H54 (cell line): ENCODE results near the gene BSN.
A peak's percentile ranks its signal among the peaks of the same experiment; 100 is the strongest.

Experiments
- DNase-seq: peaks from one replicate; pipeline ENCODE4 v3.0.0; 2011; ENCODE audit warnings: low spot score, mixed read lengths; ENCODE audit not compliant: insufficient read length
- FAIRE-seq: peaks from 3 replicates; lab custom pipeline; 2011; peaks lifted over from hg19 to GRCh38; lab: Jason Lieb, UNC
- POLR2A ChIP-seq: IDR thresholded peaks from 2 replicates; pipeline ENCODE4 v1.6.1; 2011; ENCODE audit warnings: low read depth, mild to moderate bottlenecking, low read length

BSN gene

DNA sequence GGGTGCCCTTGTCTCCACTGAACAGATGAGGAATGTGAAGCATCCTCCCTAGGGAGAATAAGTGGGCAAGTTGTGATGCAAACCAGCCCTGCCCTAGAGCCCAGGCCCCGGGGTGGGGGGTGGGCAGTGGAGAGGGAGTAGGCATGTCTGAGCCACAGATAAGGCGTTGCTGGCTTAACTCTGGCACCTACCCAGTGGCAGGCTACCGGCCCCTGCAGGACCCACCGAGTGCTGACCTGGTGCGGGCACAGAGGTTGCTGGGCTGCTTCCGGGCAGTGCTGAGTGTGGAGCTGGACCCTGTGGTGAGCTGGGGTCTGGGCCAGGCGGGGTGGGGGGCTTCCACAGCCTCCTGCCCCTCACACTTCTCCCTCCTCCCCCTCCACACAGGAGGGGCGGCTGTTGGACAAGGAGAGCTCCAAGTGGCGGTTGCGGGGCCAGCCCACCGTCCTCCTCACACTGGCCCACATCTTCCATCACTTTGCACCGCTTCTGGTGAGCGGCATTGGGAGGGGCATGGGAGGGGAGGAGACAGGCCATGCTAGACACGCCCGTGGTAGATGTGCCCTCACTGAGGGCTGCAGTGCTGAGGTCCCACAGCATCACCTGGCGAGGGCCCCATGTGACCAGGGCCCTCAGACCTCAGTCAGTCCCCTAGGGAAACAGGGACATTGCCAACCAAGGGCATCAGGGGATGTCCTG, 145.2 kb downstream of the BSN start:
- no peak for TF ChIP-seq POLR2A
- FAIRE-seq (no peak), DNase-seq (no peak)

DNA sequence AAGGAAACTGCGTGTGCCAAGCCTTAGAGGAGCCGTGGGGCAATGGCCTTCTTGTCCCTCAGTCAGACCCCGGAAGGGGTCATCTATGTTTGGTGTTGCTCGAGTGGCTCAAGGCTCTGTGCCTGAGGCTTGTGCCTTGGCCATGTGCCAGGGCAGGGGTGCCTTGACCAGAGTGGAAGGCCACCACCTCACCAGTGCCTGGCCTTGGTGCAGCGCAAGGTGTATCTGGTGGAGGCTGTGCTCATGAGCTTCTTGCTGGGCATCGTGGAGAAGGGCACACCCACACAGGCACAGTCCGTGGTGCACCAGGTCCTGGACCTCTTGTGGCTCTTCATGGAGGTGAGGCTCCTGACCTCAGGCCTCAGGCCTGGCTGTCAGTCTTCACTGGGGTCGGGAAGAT, 145.7 kb downstream of the BSN start:
- no peak for TF ChIP-seq POLR2A
- DNase-seq (no peak), FAIRE-seq (no peak)

DNA sequence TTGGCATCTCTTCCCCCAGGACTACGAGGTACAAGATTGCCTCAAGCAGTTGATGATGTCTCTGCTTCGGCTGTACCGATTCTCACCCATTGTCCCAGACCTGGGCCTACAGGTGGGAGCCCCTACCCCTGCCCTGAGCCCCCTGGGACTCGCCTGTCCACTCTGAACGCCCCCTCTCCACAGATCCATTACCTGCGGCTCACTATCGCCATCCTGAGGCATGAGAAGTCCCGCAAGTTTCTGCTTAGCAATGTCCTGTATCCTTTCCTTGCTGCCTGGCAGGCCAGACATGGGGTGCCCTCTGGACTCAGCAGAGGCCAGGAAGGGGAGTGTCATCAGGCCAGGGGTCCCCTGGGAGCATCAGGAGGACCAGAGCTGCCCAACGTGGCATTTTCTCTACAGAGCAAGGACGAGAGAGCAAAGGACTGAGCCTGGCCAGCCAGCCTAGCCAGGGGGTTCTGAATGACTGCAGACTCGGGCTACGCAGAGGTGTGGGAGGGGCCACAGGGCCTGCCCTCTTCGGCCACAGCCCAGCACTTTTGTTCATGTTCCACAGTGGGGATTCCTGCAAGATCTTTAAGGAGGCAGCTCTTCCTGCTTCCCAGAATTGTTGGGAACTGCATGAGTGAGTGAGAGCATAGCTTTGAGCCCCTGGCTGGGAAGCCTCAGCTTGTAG, 146.3 kb downstream of the BSN start:
- no peak for DNase-seq
- no peak for TF ChIP-seq POLR2A
- FAIRE-seq, result no peak

DNA sequence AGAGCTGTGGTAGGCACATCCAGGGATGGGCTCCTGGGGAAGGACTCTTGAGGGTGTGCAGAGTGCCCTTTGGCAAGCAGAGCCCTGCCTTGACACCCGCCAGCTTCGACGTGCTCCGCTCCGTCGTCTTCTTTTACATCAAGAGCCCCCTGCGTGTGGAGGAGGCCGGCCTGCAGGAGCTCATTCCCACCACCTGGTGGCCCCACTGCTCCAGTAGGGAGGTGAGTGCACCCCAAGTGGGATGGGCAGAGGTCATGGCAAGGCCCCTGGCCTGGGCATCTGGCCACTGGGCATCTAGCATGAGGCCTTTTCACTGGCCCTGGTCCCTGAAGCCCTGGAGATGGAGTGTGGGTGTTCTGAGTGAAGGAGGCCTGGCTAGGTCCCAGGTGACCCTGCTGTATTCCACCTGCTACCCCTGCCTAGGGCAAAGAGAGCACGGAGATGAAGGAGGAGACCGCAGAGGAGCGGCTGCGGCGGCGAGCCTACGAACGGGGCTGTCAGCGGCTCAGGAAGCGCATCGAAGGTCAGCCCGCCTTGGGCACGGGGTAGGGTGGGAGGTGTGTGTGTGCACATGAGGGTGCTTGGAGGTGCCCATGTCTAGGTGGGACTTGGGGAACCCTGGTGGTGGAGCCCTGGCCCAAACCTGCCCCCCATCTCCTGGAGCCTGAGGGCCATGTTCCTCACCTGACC, 147.3 kb downstream of the BSN start:
- FAIRE-seq (no peak), DNase-seq (no peak)
- TF ChIP-seq POLR2A, result no peak

DNA sequence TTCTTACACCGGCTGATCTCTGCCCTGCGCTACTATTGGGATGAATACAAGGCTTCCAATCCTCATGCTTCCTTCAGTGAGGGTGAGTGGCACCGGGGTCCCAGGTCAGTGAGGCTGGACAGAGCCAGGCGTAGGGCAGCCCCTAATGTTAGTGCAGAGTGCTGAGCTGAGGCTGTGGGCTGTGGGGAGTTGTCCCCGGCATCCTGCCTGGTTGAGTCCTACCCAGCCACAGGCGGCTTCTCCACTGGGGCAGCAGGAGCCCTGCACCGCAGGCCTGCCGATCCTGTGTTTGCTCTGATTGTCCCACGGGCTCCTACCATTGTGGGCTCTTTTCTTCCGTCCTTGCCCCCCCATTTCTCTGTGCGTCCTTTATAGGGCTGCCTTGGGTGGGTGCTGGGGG, 148.4 kb downstream of the BSN start:
- FAIRE-seq (no peak), DNase-seq (no peak)

DNA sequence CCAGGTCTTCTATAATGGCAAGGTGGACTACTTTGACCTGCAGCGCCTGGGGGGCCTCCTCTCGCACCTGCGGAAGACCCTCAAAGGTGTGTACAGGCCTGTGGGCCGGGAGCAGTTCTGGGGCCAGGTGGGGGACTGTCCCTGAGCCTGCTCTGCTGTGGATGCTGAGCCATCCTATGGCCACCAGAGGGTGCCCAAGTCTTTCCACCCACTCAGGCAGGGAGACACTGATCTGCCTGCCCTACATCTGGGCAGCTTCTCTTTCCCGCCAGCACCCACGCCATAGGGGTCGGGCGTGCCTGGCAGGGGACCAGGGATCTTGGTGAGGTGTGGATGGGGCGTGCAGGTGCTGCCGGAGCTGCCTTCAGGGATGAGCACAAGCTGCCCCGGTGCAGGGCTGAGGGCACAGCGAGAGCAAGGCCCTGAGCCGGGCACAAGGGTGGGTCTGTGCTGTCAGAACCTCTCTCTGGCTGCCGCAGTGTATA, 149.2 kb downstream of the BSN start:
- no peak for TF ChIP-seq POLR2A
- DNase-seq (peak; percentile 85), FAIRE-seq (no peak)

More for the DNA sequence above, 148.4 kb downstream of the BSN start:
- no peak for TF ChIP-seq POLR2A

DNA sequence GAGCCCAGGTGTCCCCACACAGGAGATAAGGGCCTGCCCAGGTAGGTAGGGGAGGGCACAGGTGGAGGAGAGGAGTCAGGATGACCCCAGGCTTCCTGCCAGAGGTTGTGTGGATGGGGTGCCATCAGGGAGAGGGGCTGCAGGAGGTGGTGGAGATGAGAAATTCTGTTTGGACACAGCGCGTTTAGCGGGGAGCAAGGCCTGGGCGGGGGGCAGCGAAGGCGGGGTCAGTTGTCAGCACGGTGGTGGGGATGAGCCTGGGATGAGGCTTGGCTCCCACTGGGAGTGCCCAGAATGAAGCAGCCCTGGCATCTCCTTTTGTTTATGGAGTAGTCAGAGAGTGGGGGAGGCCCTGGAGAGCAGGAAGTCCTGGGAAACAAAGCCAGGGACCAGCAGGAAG, 149.7 kb downstream of the BSN start:
- DNase-seq (no peak), FAIRE-seq (no peak)
- TF ChIP-seq POLR2A, result no peak

DNA sequence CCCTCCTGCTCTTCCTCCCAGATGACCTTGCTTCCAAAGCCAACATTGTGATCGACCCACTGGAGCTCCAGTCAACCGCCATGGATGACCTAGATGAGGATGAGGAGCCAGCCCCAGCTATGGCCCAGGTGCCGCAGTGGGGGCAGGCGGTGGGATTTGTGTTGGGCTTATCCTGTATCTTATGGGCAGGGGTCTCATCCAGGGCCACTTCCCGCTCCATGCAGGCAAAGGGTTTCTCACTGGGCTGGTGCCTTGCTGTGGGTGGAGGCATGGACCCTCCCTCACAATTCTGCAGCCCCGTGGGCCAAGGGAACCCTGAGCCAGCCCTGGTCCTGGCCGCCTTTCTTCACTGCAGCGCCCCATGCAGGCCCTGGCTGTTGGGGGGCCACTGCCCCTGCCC, 150.4 kb downstream of the BSN start:
- TF ChIP-seq POLR2A, result no peak
- DNase-seq (no peak), FAIRE-seq (no peak)

DNA sequence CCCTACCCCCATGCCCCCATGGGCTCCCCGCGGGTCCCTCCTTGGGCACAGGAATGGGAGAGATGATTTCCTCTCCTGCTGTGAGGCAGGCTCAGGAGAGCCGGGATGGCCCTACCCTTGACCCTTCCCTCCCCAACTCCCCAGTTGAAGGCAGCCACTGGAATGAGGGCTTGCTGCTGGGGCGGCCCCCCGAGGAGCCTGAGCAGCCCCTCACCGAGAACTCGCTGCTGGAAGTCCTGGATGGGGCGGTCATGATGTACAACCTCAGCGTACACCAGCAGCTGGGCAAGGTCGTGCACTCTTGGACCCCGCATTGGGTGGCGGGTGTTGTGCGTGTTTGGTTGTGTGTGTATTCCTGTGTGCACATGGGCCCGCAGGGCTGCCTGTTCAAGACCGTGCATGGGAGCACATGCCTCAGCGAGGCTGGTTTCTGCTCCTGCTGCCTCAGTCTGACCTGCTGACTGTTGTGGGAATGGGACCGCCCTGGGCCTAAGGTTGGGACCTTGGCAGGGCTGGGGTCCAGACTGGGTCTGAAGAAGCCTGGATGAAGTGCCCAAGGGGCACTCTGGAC, 151.2 kb downstream of the BSN start:
- DNase-seq (no peak), FAIRE-seq (no peak)
- no peak for TF ChIP-seq POLR2A

DNA sequence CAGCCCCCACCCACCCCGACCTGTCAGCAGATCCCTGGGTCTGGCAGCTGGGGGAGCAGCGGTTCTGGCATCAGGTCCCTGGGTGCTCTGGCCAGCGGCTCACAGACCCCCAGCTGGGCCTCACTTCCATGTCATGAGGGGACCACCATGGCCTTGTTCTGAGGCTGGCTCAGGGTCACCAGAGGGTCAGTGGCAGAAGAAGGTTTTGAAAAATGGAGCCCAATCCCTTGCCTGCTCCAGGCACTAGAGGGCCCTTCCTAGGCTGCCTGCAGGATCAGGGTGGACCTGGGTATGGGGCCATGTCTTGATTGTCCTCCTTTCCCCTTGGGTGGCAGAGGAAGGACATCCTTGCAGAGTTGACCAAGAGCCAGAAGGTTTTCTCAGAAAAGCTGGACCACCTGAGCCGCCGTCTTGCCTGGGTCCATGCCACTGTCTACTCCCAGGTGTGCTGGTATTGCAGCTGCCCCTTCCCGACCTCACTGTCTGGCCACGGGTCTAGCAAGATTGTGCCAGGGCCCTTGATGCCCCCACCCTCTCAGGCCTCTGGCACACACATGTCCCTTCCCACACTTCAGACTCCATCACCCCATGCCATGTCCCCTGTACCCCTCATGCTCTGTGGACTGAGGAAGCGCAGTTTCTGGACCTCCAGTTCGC, 152.3 kb downstream of the BSN start:
- FAIRE-seq (no peak), DNase-seq (no peak)
- TF ChIP-seq POLR2A, result no peak

DNA sequence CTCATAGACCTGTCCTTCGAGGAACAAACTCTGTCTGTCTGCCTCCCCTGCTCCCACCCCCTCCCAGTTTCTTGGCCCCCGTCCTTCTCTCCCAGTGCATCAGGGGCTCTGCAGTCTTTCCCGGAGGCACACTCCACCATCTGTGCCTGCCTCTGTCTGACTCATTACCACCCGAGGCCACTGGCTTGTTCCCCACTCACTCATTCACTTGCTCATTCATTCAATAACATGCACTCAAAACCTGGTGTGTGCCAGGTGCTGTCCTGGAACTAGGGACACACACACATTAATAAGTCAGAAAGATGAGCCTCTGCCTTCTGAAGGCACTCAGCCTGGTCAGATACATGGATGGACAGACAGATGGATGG, 152.8 kb downstream of the BSN start:
- peak; percentile 55 for DNase-seq
- TF ChIP-seq POLR2A, result no peak
- peak; percentile 75 for FAIRE-seq

DNA sequence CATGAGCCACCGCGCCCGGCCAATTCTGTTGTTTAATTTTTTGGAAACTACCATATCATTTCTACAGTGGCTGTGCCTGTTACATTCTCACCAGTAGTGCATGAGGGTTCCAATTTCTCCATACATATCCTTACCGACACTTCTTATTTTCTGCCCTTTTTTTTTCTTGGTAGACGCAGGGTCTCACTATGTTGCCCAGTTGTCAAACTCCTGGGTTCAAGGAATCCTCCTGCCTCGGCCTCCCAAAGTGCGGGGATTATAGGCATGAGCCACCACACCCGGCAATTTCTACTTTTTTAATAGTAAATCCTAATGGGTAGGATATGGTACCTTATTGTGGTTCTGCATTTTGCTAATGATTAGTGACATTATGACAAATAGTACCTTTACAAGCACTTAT, 155.6 kb downstream of the BSN start:
- no peak for DNase-seq
- no peak for FAIRE-seq
- TF ChIP-seq POLR2A, result no peak

DNA sequence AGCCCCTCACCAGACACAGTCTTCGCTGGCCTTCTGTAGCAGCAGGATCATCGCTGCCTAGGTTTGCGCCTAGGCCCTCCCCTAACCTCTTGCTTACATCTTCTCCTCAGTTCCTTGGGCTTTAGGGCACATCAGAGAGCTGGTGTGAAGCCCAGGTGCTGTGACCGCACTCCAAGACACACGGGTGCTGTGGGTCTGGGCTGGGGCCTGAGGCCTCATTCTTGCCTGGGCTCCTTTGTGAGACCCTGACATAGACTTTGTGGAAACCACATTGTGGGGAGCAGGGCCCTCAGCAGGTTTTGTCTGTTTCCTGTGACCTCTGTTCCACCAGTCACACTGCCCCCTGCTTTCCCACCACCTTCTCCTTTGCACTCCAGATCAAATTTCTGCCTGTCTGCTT, 157.2 kb downstream of the BSN start:
- DNase-seq, result no peak
- FAIRE-seq, result no peak
- TF ChIP-seq POLR2A, result no peak

DNA sequence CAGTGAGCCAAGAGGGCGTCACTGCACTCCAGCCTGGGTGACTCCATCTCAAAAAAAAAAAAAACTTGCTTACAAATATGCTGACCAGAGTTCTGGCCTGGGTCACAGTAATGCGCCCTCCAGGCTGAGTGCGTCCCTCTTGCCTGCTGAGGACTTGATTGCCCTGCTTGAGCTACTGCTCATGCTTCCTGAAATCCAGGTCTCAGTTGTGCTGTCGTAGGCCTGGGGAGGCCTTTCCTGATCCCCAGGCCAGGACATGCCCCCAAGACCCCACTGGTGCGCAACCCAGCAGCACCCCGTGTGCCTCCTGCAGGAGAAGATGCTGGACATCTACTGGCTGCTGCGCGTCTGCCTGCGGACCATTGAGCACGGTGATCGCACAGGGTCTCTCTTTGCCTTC, 157.9 kb downstream of the BSN start:
- FAIRE-seq, result no peak

More for the DNA sequence above, 157.9 kb downstream of the BSN start:
- no peak for DNase-seq
- TF ChIP-seq POLR2A, result no peak
